Cardiac septum (tissue), 1 donor: ENCODE results near the gene CFAP77. TPM values are rescaled to one million over a fixed set of nuclear protein-coding genes. Genes with fewer than 3 reads are reported as not detected.

Experiments
- DNase-seq: peaks from one replicate; pipeline ENCODE4 v3.0.0-alpha.2; 2020; ENCODE audit warnings: low spot score
- intact Hi-C: fragments of 100-400 bp; cut with DNase I; formaldehyde crosslinking; loops from one replicate; pipeline ENCODE4 v1.14.0; 2022
- total RNA-seq: library from RNA; stranded (reverse); fragmentation: NEBNext Ultra II Directional; extraction: Animal tissue kit (Norgen Biotek cat#: 25700); gene quantifications from one replicate; pipeline ENCODE4 v1.2.1, GENCODE V29; 2021
- donor health status: DM: no; HTN: no; CAD: no.

Gene CFAP77
- total RNA-seq, 1 donor from 2014 or later: 1.2 TPM

GRCh38 chr9:132609184-132609583, 199.2 kb downstream of the CFAP77 start:
- intact Hi-C loops: no loop called here
- DNase-seq: no peak

GRCh38 chr9:132609829-132610228, 199.8 kb downstream of the CFAP77 start:
- no peak for DNase-seq
- intact Hi-C loops: no loop called here

- no peak for DNase-seq
- intact Hi-C loops: no loop called here
Measured at GRCh38 chr9:132610661-132611060, 200.7 kb downstream of the CFAP77 start.

- DNase-seq: no peak
- intact Hi-C loops: no loop called here
Measured at GRCh38 chr9:132614324-132614723, 204.3 kb downstream of the CFAP77 start.

- no peak for DNase-seq
- intact Hi-C loops: no loop called here
Measured at GRCh38 chr9:132615774-132616173, 205.8 kb downstream of the CFAP77 start.

- no peak for DNase-seq
- intact Hi-C loops: no loop called here
Measured at GRCh38 chr9:132616725-132617124, 206.7 kb downstream of the CFAP77 start.

GRCh38 chr9:132622159-132622558, 212.1 kb downstream of the CFAP77 start:
- intact Hi-C loops: no loop called here

More at GRCh38 chr9:132622159-132622558, 212.1 kb downstream of the CFAP77 start:
- DNase-seq: peak; percentile 29

Other genes with a start within 250 kb of the CFAP77 start
- gene NTNG2, start 248.2 kb upstream of the CFAP77 start, total RNA-seq: 7.7 TPM
- gene SETX, start 55.2 kb upstream of the CFAP77 start, total RNA-seq: 30.0 TPM
- 16.5 TPM for gene TTF1, start 3.4 kb upstream of the CFAP77 start, total RNA-seq
- not detected for gene BARHL1, start 172.4 kb downstream of the CFAP77 start, total RNA-seq